A549 treated with DMSO at 1 μM for 4 hours (cell line): Measurements from ENCODE around the gene ARID2. TPM values are rescaled to one million over a fixed set of nuclear protein-coding genes. Genes with fewer than 3 reads are reported as not detected.

Experiments
- total RNA-seq: library from RNA; stranded (reverse); fragments of 200-300 nt; extraction: Qiagen RNA extraction; gene quantifications from 5 replicates; pipeline ENCODE4 v1.2.3, GENCODE V29; 2022; ENCODE audit warnings: low read depth

Gene ARID2
- total RNA-seq, result 8.9 to 12.6 TPM (median 12.3 TPM) in 5 replicates

GRCh38 chr12:45729233-45730083, at the start of gene ARID2:
TSS of gene ARID2 (plus strand) at chr12:45729706. CDS start at chr12:45729837, 131 bp downstream.

